ENCODE measurements around the gene SLC25A18.

DNA sequence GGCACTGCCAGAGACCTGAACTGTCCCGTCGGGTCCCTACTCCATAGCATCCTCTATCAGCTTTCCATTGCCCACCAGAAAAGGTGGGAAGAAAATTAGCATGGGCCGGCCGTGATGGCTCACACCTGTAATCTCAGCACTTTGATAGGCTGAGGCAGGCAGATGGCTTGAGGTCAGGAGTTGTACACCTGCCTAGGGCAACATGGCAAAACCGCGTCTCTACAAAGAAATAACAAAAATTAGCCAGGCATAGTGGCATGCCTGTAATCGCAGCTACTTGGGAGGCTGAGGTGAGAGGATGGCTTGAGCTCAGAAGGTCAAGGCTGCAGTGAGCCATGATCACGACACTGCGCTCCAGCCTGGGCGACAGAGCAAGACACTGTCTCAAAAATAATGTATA lies 3.5 kb downstream of the SLC25A18 start:
- TF ChIP-seq POLR2A (IDR thresholded peaks at IDR 0.05) (no peak), CTCF (IDR thresholded peaks at IDR 0.05) (no peak), POLR2AphosphoS5 (IDR thresholded peaks at IDR 0.05) (no peak), EP300 (IDR thresholded peaks at IDR 0.05) (no peak)
